IPS-NIHi7 (cell line): ENCODE results near the gene FIGNL2.

Experiments
- DNase-seq: peaks from one replicate; pipeline ENCODE4 v3.0.0; 2012; ENCODE audit warnings: mixed read lengths; ENCODE audit errors: extremely low spot score

FIGNL2 gene

DNA sequence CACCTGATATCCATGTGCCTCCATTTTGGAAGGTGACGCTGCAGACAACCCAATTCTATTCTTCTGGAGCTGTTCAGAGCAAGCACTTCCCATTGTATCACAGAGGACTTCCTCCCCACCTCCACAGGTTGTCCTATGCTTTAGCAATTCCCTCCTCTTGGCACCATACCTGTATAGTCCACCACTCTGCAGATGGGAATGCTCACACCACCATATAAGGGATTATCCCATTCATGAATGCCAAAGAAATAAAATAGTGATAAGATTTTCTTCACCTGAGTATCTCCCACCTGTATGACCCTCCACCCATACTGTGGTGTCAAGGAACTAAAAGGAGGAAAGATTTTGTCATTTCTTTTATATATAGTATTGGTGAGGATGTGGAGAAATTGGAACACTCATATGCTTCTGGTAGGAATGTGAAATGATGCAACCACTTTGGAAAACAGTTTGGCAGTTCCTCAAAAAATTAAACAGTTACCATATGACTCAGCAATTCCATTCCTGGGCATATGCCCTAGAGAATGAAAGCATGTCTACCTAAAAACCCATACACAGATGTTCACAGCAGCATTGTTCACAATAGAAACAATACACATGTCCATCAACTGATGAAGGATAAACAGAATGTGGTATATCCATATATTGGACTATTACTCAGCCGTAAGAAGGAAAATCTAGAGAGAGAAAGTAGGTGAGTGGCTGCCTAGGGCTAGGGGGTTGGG lies 75.2 kb downstream of the FIGNL2 start:
- no peak for DNase-seq

DNA sequence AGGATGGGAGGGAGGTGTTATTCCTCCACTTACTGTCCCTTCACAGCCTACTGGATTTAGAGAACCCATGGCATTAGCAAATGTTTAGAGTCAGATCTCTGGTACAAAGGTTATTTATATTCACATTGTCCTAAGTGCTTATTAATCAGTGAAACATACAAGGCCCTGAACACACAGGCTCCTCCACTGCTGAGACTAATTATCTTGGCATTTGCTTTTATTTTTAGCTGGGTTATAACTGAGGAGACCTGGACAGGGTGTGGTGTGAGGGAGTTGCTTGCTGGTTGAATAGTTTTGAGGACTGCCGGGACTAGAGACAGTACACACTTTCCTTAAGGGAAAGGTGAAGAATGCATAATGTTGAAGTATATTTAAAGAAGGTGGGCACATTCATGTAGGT lies 77.5 kb downstream of the FIGNL2 start:
- no peak for DNase-seq
